GM23338 (cell line): ENCODE data around the gene CPA1. TPM values are rescaled to one million over a fixed set of nuclear protein-coding genes. Genes with fewer than 3 reads are reported as not detected.

ENCODE experiments used
- ATAC-seq: fragments of 200-7000 bp; cut with Tn5 transposase; 3 replicates; pipeline ENCODE4 v1.9.1; 2020
- DNase-seq: peaks from one replicate; pipeline ENCODE4 v3.0.0-alpha.2; 2015; ENCODE audit warnings: low spot score
- H2AFZ ChIP-seq: fragments of 200-600 bp; sonication (generic); 2 replicates; pipeline ENCODE4 v1.8.0; 2016; ENCODE audit warnings: antibody characterized with exemption, mild to moderate bottlenecking, moderate library complexity
- H3F3A ChIP-seq: fragments of 200-600 bp; sonication (generic); replicated peaks from 2 replicates; pipeline ENCODE4 v1.8.0; 2017; ENCODE audit warnings: antibody characterized with exemption, mixed run types, low read depth
- H3K27ac ChIP-seq: fragments of 200-600 bp; sonication (generic); 2 replicates; pipeline ENCODE4 v1.6.1; 2016; ENCODE audit warnings: low read depth
- H3K27me3 ChIP-seq: fragments of 200-600 bp; sonication (generic); 2 replicates; pipeline ENCODE4 v1.8.0; 2016; ENCODE audit warnings: mild to moderate bottlenecking, mixed run types, moderate library complexity; ENCODE audit not compliant: insufficient read depth
- H3K36me3 ChIP-seq: fragments of 200-600 bp; sonication (generic); 2 replicates; pipeline ENCODE4 v1.8.0; 2016; ENCODE audit warnings: mild to moderate bottlenecking; ENCODE audit not compliant: insufficient read depth
- H3K4me1 ChIP-seq: fragments of 200-600 bp; sonication (generic); 2 replicates; pipeline ENCODE4 v1.8.0; 2016; ENCODE audit warnings: mild to moderate bottlenecking, moderate library complexity; ENCODE audit not compliant: insufficient read depth
- H3K4me2 ChIP-seq: fragments of 200-600 bp; sonication (generic); 2 replicates; pipeline ENCODE4 v1.7.1; 2017; ENCODE audit warnings: mixed run types
- H3K4me3 ChIP-seq: fragments of 200-600 bp; sonication (generic); 2 replicates; pipeline ENCODE4 v1.6.1; 2016; ENCODE audit warnings: mixed run types
- H3K79me2 ChIP-seq: fragments of 200-600 bp; sonication (generic); replicated peaks from 2 replicates; pipeline ENCODE4 v1.8.0; 2017; ENCODE audit warnings: mild to moderate bottlenecking; ENCODE audit not compliant: insufficient read depth
- H3K9me2 ChIP-seq: fragments of 200-600 bp; sonication (generic); 2 replicates; pipeline ENCODE4 v1.8.0; 2017; ENCODE audit not compliant: insufficient read depth
- H4K20me1 ChIP-seq: fragments of 200-600 bp; sonication (generic); replicated peaks from 2 replicates; pipeline ENCODE4 v1.8.0; 2017; ENCODE audit warnings: mild to moderate bottlenecking; ENCODE audit not compliant: insufficient read depth
- H3K27ac Mint-ChIP-seq: 2 replicates; pipeline ENCODE4 v1.8.0; 2020; ENCODE audit warnings: inconsistent platforms, mild to moderate bottlenecking, moderate library complexity, mixed read lengths
- H3K27me3 Mint-ChIP-seq: 3 replicates; pipeline ENCODE4 v1.8.0; 2022; ENCODE audit warnings: low read depth, mild to moderate bottlenecking, moderate library complexity, mixed read lengths, inconsistent platforms; ENCODE audit not compliant: insufficient read depth, poor library complexity
- H3K36me3 Mint-ChIP-seq: 3 replicates; pipeline ENCODE4 v1.8.0; 2021; ENCODE audit warnings: low read depth, mild to moderate bottlenecking, inconsistent platforms, moderate library complexity, mixed read lengths
- H3K4me1 Mint-ChIP-seq: 3 replicates; pipeline ENCODE4 v1.8.0; 2020; ENCODE audit warnings: mild to moderate bottlenecking, inconsistent platforms, mixed read lengths
- H3K4me3 Mint-ChIP-seq: 3 replicates; pipeline ENCODE4 v1.8.0; 2021; ENCODE audit warnings: moderate library complexity, mild to moderate bottlenecking, inconsistent platforms, mixed read lengths
- H3K9me3 Mint-ChIP-seq: 3 replicates; pipeline ENCODE4 v1.8.0; 2020; ENCODE audit warnings: moderate library complexity, mild to moderate bottlenecking, inconsistent platforms, mixed read lengths
- CREB1 ChIP-seq: fragments of 250-450 bp; sonication (Bioruptor Pico); IDR thresholded peaks from 2 replicates; pipeline ENCODE4 v1.5.0; 2020; ENCODE audit warnings: low read depth, mild to moderate bottlenecking, moderate library complexity
- CTCF ChIP-seq, 2 experiments: fragments of 200-600 bp in 1 of 2; sonication (generic) in 1 of 2; conservative IDR thresholded peaks; 2 replicates each; pipeline versions ENCODE4 v1.5.1 to v1.6.1; 2016 to 2017; ENCODE audit warnings: antibody characterized with exemption in 2 of 2, low read depth in 2 of 2, mild to moderate bottlenecking in 2 of 2, moderate library complexity in 1 of 2
- ETS1 ChIP-seq: IDR thresholded peaks from 2 replicates; pipeline ENCODE4 v1.6.1; 2016; ENCODE audit warnings: antibody characterized with exemption
- EZH2 ChIP-seq: fragments of 200-600 bp; sonication (generic); IDR thresholded peaks from one replicate; pipeline ENCODE4 v1.8.0; 2017; ENCODE audit warnings: antibody characterized with exemption, mild to moderate bottlenecking, low read depth; ENCODE audit not compliant: unreplicated experiment
- EZH2phosphoT487 ChIP-seq: fragments of 200-600 bp; sonication (generic); IDR thresholded peaks from one replicate; pipeline ENCODE4 v1.8.1; 2018; ENCODE audit warnings: antibody characterized with exemption; ENCODE audit not compliant: unreplicated experiment
- JUNB ChIP-seq: IDR thresholded peaks from one replicate; pipeline ENCODE4 v1.6.1; 2016; ENCODE audit warnings: antibody characterized with exemption; ENCODE audit not compliant: unreplicated experiment
- NANOG ChIP-seq: IDR thresholded peaks from 2 replicates; pipeline ENCODE4 v1.6.1; 2016; ENCODE audit warnings: antibody characterized with exemption, borderline replicate concordance
- POLR2AphosphoS5 ChIP-seq: IDR thresholded peaks from 2 replicates; pipeline ENCODE4 v1.6.1; 2016; ENCODE audit warnings: antibody characterized with exemption, low read depth
- REST ChIP-seq: IDR thresholded peaks from one replicate; pipeline ENCODE4 v1.6.1; 2018; ENCODE audit warnings: antibody characterized with exemption; ENCODE audit not compliant: unreplicated experiment
- STAT1 ChIP-seq: IDR thresholded peaks from one replicate; pipeline ENCODE4 v1.6.1; 2016; ENCODE audit warnings: antibody characterized with exemption; ENCODE audit not compliant: unreplicated experiment
- ZNF114 ChIP-seq: fragments of 250-450 bp; sonication (Bioruptor Pico); IDR thresholded peaks from 2 replicates; pipeline ENCODE4 v1.5.0; 2020; ENCODE audit warnings: mild to moderate bottlenecking, moderate library complexity
- ZNF331 ChIP-seq: fragments of 250-450 bp; sonication (Bioruptor Pico); IDR thresholded peaks from 2 replicates; pipeline ENCODE4 v1.5.0; 2020; ENCODE audit warnings: low read depth, mild to moderate bottlenecking, moderate library complexity
- polyA plus RNA-seq: library from polyadenylated mRNA; unstranded; fragments of >200 nt; fragmentation: Nextera tagmentation; extraction: Ambion mirVana; gene quantifications from 2 replicates; pipeline ENCODE4 v1.2.1, GENCODE V29; 2016
- total RNA-seq: library from RNA; depleted of rRNA; stranded (reverse); fragments of >200 nt; shearing (Covaris generic); gene quantifications from 2 replicates; pipeline ENCODE4 v1.2.3, GENCODE V29; 2014
- TF ChIP-seq, protein P1 (sequence below): fragments of 250-450 bp; sonication (Bioruptor Pico); IDR thresholded peaks from 2 replicates; pipeline ENCODE4 v1.5.0; 2020; ENCODE audit warnings: mild to moderate bottlenecking, moderate library complexity

The CPA1 gene
- total and polyA plus RNA-seq, 2 experiments from 2014 or later: not detected

GRCh38 chr7:130394421-130395195 is 14.3 kb downstream of the CPA1 start:
- Histone ChIP-seq H3K4me2 (no peak overlapping the region), H4K20me1 (no peaks in the 10 kb centered on the region), H3K4me3 (no peak overlapping the region), H2AFZ (no peak overlapping the region), H3K27me3 (no peaks in the 10 kb centered on the region), H3K27ac (0 out of 2 replicates have a peak overlapping the region, but pooled peaks have one; percentile 30), H3K36me3 (no peaks in the 10 kb centered on the region), H3K9me2 (0 out of 2 replicates have a peak, but pooled peaks cover 4% of the 10 kb centered on the region), H3F3A (no peaks in the 10 kb centered on the region), H3K79me2 (no peaks in the 10 kb centered on the region), H3K4me1 (peaks cover 28% of the 10 kb centered on the region)
- H3K27ac Mint-ChIP-seq: no peak overlapping the region
- H3K27me3 Mint-ChIP-seq: peaks cover 4% of the 10 kb centered on the region
- no peaks in the 10 kb centered on the region for H3K9me3 Mint-ChIP-seq
- DNase-seq (peak; percentile 11), ATAC-seq (peak; percentile 61)
- no peak for TF ChIP-seq REST
- TF ChIP-seq ZNF114 (CRISPR knock-in tag): no peak
- no peak for TF ChIP-seq ETS1
- no peak for TF ChIP-seq NANOG
- no peak for TF ChIP-seq JUNB
- TF ChIP-seq ZNF331 (CRISPR knock-in tag): no peak
- no peak for TF ChIP-seq POLR2AphosphoS5
- TF ChIP-seq, protein P1, sequence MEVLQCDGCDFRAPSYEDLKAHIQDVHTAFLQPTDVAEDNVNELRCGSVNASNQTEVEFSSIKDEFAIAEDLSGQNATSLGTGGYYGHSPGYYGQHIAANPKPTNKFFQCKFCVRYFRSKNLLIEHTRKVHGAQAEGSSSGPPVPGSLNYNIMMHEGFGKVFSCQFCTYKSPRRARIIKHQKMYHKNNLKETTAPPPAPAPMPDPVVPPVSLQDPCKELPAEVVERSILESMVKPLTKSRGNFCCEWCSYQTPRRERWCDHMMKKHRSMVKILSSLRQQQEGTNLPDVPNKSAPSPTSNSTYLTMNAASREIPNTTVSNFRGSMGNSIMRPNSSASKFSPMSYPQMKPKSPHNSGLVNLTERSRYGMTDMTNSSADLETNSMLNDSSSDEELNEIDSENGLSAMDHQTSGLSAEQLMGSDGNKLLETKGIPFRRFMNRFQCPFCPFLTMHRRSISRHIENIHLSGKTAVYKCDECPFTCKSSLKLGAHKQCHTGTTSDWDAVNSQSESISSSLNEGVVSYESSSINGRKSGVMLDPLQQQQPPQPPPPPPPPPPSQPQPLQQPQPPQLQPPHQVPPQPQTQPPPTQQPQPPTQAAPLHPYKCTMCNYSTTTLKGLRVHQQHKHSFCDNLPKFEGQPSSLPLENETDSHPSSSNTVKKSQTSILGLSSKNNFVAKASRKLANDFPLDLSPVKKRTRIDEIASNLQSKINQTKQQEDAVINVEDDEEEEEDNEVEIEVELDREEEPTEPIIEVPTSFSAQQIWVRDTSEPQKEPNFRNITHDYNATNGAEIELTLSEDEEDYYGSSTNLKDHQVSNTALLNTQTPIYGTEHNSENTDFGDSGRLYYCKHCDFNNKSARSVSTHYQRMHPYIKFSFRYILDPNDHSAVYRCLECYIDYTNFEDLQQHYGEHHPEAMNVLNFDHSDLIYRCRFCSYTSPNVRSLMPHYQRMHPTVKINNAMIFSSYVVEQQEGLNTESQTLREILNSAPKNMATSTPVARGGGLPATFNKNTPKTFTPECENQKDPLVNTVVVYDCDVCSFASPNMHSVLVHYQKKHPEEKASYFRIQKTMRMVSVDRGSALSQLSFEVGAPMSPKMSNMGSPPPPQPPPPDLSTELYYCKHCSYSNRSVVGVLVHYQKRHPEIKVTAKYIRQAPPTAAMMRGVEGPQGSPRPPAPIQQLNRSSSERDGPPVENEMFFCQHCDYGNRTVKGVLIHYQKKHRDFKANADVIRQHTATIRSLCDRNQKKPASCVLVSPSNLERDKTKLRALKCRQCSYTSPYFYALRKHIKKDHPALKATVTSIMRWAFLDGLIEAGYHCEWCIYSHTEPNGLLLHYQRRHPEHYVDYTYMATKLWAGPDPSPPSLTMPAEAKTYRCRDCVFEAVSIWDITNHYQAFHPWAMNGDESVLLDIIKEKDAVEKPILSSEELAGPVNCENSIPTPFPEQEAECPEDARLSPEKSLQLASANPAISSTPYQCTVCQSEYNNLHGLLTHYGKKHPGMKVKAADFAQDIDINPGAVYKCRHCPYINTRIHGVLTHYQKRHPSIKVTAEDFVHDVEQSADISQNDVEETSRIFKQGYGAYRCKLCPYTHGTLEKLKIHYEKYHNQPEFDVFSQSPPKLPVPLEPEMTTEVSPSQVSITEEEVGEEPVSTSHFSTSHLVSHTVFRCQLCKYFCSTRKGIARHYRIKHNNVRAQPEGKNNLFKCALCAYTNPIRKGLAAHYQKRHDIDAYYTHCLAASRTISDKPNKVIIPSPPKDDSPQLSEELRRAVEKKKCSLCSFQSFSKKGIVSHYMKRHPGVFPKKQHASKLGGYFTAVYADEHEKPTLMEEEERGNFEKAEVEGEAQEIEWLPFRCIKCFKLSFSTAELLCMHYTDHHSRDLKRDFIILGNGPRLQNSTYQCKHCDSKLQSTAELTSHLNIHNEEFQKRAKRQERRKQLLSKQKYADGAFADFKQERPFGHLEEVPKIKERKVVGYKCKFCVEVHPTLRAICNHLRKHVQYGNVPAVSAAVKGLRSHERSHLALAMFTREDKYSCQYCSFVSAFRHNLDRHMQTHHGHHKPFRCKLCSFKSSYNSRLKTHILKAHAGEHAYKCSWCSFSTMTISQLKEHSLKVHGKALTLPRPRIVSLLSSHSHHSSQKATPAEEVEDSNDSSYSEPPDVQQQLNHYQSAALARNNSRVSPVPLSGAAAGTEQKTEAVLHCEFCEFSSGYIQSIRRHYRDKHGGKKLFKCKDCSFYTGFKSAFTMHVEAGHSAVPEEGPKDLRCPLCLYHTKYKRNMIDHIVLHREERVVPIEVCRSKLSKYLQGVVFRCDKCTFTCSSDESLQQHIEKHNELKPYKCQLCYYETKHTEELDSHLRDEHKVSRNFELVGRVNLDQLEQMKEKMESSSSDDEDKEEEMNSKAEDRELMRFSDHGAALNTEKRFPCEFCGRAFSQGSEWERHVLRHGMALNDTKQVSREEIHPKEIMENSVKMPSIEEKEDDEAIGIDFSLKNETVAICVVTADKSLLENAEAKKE (CRISPR knock-in tag): no peak
- no peak for TF ChIP-seq EZH2phosphoT487
- no peak for TF ChIP-seq CREB1 (CRISPR knock-in tag)
- no peak for TF ChIP-seq CTCF (conservative IDR thresholded peaks at IDR 0.05; ENCODE audit: low read depth in 2 of 2)
- no peak for TF ChIP-seq STAT1
- TF ChIP-seq EZH2: no peak
- no peak overlapping the region for H3K4me3 Mint-ChIP-seq
- H3K4me1 Mint-ChIP-seq: peaks cover 33% of the 10 kb centered on the region
- H3K36me3 Mint-ChIP-seq: peaks cover 12% of the 10 kb centered on the region; the same call in 2 of the 3 replicates
